DLD1 (cell line): ENCODE measurements around the gene ISOC2.

Experiments
- in situ Hi-C: cut with HindIII; loops from 2 replicates; pipeline ENCODE4 v1.10.0; 2017; ENCODE audit warnings: low sequenced_read_pairs

Gene ISOC2

GRCh38 chr19:55490478-55491432, 29.3 kb upstream of the ISOC2 start:
- in situ Hi-C loops = no loop called here

DNA sequence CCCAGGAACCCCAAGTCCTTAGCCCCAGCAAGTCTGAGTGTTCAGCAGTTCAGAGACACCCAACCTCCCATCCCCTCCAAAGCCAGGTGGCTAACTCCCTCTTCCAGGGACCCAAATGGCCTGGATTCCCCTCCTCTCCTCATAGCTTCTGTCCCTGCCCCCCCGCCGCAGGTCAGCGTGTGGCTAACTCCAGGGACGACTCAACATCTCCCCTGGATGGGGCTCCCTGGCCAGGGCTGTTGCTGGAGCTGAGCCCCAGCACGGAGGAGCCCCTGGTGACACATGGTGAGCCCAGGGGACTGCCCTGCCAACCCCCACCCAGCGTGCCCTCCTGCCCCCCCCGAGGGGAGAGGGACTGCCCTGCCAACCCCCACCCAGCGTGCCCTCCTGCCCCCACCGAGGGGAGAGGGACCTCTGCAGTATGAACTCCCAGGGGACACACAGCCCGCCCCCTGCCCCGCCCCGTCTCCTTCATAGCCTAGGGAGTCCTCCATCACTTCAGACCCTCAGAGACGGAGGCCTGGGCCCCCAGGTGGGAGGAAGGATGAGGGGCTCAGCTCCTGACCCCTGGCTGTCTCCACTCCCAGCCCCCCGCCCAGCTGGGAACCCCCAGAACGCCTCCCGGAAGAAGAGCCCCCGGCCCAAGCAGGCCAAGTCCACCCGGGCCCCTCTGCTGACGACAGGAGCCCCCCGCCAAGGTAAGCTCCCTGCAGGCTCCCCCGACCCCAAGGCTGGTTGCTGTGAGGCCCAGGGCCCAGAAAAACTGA, 28.5 kb upstream of the ISOC2 start:
- in situ Hi-C loops = no loop called here

DNA sequence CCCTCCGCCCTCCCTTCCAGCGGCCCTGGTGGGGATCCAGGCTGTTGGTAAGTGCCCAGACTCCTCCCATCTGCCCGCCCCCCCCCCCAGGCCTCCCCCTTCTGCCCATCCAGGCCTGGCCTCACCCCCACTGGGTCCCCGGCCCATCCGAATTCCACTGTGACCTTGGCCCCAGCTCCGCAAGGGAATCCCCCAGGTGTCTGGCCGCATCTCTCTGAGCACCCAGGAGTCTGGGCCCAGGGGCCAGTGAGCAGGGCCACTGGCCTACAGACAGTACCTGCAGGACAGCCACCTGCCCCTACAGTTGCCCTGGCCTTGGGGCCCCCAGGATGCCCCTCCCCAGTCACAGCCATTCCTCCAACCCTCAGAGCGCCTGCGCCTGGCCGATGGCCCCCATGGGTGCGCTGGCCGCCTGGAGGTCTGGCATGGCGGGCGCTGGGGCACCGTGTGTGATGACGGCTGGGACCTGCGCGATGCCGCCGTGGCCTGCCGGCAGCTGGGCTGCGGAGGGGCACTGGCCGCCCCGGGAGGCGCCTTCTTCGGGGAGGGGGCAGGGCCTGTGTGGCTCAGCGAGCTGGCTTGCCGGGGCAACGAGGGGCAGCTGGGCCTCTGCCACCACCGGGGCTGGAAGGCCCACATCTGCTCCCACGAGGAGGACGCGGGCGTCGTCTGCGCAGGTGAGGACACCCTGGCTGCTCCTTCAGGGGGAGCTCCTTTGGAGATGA, 27.7 kb upstream of the ISOC2 start:
- in situ Hi-C loops = no loop called here

DNA sequence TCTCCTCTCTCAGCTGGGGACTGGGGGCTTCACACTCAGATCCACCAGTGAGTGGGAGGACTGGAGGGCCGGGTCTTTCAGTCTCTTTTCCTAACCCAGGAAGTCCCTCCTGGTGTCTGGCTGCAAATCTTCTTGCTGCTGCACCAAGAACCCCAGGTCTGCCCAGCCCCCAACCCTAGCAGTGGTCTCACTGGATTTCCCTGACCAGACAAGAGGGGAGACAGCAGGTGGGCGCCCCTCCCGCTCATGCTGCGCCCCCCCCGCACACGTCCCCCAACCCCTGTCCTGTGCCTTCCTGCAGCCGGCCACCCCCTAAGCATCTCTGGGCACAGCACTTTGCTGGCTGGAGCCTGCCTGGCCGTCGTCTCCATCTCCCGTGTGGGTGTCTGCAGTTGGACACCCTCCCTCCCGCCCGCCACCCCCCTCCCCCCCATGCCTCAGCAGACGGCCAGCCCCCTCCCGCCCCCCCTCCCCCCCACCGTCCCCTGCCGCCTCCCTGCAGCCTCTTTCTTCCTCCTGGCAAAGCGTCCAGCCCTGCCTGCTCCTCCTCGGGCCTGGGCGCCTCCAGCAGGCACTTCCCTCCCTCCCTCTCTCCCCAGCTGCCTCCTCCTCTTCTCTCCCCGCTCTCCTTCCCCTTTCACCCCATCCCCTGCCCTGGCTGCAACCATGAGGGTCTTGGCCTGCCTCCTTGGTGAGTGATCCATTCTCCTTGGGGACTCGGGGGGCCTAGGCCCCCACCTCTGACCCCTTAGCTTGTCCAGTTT, 26.7 kb upstream of the ISOC2 start, which contains the start of gene SSC5D:
TSS of gene SSC5D (plus strand) at position 513 of the 764 bp plus-strand sequence. CDS start at position 667, 154 bp downstream.
- in situ Hi-C loops = no loop called here

DNA sequence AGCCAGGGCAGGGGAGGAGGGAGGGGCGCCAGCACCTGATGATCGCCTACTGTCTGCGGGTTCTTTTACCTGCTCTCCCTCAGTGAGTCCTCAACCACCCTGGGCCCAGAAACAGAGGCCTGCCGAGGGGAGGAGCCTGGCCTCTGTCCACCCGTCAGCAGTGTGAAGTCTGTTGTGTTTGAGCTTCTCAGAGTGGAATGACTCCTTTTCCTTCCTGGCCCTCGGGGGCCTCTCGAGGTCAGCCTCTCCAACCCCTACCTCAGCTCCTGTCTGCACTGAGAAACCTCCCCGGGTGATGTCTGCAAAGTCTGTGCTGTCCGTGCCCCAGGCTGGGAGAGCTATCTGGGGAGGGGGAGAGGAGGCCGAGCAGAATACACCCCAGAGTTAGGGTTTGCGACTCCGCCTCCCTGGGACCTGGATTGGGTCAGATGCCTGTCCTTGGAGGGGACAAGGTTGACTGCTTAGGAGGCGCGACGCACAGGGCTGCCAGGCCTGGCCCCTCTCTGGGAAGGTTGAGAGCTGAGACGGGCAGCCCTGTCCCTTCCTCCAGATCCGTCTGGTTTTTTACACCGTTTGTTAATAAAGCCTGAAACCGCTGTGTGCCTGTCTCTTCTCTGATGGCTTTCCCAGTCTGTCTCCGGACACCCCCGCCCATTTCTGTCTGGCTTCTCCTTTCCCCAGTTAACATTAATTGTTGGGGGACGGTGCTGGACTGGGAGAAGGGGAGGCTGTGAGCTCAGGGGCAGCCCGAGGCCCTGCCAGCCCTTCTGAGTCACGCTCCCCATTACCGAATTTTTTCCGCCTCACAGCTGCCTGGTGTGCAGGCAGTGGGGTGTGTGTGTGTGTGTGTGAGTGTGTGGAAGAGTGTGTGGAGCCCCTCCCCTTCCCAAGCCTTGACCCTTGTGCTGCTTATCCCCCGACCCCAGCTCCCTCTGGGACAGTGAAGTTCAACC, 25.8 kb upstream of the ISOC2 start:
- in situ Hi-C loops = no loop called here

- in situ Hi-C loops = no loop called here
These were observed 24.9 kb upstream of the ISOC2 start for GRCh38 chr19:55486043-55486970.

GRCh38 chr19:55485439-55486011, 24.1 kb upstream of the ISOC2 start:
- in situ Hi-C loops = no loop called here

- in situ Hi-C loops = no loop called here
These were observed 23.4 kb upstream of the ISOC2 start, which contains the start of gene NAT14 for GRCh38 chr19:55484593-55485438. Gene NAT14 (plus strand): TSS chr19:55485188. CDS start chr19:55485709, 521 bp downstream.

DNA sequence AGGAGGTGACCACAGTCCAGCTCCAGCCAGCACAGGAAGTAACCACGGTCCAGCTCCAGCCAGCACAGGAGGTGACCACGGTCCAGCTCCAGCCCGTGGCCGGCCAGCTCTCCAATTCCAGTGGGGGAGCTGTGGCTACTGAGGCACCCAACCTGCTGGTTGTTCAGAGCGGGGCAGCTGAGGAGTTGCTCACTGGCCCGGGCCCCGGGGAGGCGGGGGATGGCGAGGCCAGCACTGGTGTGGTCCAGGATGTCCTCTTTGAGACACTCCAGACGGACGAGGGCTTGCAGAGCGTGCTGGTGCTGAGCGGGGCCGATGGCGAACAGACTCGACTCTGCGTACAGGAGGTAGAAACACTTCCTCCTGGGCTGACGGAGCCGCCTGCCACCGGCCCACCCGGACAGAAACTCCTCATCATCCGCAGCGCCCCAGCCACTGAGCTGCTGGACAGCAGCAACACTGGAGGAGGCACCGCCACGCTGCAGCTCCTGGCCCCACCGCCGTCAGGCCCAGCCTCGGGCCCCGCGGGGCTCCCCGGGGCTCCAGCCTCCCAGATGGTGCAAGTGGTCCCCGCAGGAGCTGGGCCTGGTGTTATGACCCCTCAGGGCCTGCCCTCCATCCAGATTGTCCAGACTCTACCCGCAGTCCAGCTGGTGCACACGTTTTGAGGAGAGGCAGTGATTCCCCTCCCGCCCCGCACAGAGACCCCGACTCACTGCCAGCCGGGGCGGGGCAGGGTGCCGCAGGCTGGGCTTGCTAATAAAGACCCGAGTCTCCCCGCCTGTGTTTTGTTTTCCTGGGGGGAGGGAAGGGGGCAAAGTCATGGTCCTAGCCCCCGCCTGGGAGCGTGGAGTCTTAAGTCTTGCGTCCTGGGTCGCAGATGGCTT, 22.5 kb upstream of the ISOC2 start:
- in situ Hi-C loops = no loop called here

DNA sequence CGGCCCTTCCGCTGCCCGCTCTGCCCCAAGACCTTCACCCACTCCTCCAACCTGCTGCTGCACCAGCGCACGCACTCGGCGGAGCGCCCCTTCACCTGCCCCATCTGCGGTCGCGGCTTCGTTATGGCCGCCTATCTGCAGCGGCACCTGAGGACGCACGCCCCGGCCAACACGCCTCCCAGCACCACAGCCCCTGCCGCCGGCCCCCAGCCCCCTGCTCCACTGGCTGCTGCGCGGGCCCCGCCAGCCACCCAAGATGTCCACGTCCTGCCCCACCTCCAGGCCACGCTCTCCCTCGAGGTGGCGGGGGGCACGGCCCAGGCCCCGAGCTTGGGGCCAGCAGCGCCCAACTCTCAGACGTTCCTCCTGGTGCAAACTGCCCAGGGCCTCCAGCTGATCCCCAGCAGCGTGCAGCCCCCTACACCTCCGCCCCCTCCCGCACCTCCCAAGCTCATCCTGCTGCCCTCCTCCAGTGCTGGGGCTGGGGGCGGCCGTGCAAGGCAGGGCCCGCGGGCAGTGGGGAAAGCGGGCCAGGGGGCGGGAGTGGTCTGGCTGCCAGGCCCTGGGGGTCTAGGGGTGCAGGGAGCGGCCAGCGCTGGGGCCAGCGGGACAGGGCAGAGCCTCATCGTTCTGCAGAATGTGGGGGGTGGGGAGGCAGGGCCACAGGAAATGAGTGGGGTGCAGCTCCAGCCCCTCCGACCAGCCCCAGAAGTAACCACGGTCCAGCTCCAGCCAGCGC, 21.7 kb upstream of the ISOC2 start:
- in situ Hi-C loops = no loop called here

GRCh38 chr19:55482156-55482961, 20.9 kb upstream of the ISOC2 start:
- in situ Hi-C loops = no loop called here

DNA sequence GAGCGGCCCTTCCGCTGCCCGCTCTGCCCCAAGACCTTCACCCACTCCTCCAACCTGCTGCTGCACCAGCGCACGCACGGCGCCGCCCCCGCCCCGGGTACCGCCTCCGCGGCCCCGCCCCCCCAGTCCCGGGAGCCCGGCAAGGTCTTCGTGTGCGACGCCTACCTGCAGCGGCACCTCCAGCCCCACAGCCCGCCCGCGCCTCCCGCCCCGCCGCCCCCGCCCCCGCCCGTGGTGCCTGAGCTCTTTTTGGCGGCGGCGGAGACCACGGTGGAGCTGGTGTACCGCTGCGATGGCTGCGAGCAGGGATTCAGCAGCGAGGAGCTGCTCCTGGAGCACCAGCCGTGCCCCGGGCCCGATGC, 20.3 kb upstream of the ISOC2 start:
- in situ Hi-C loops = no loop called here

DNA sequence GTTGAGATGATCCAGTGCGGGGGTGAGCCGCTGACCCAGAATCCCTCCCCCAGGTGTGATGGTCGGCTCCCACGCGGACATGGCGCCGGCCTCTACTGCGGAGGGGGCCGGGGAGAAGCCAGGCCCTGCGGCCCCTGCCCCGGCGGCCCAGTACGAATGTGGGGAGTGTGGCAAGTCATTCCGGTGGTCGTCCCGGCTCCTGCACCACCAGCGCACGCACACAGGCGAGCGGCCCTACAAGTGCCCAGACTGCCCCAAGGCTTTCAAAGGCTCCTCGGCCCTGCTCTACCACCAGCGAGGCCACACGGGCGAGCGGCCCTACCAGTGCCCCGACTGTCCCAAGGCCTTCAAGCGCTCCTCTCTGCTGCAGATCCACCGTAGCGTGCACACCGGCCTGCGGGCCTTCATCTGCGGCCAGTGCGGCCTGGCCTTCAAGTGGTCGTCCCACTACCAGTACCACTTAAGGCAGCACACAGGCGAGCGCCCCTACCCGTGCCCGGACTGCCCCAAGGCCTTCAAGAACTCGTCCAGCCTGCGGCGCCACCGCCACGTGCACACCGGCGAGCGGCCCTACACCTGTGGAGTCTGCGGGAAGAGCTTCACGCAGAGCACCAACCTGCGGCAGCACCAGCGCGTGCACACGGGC, 19.8 kb upstream of the ISOC2 start:
- in situ Hi-C loops = no loop called here
